ENCODE results near the gene ZMYND10.
"Not testable (repeated sequence)": the region's sequence is repeated elsewhere in the genome, so short reads cannot be mapped to it uniquely, and the experiment has no call there.

ZMYND10 gene

DNA sequence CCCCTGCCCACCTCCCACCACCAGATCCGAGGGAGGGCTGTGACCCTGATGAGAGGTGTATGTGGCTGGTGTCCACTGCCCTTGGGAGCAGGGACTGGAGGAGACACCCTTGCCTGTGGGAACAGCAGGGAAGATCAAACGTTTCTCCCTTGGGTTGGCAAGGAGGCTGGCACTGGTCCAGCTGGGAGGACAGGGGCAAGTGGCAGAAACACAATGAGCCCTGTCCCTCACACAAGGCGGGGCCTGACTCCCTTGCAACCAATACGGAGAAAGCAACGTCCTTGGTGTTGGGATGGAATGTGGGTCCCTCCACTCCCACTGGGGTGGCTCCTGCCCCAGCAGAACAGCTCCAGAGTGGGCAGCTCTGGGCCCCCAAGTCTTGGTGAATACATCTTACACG, 28.2 kb downstream of the ZMYND10 start:
- H3K27ac ChIP-seq (ENCODE audit: low read depth, low read length, severe bottlenecking) = peak overlapping the region; percentile 2
- peaks cover 61% of the 10 kb centered on the region for H3K36me3 ChIP-seq (ENCODE audit: control insufficient read depth, insufficient read depth, low read length)
- H3K4me1 ChIP-seq (ENCODE audit: control insufficient read depth, insufficient read depth, low read length, poor library complexity, severe bottlenecking) = peaks cover 35% of the 10 kb centered on the region
- H3K4me3 ChIP-seq (ENCODE audit: extremely low read depth, insufficient read depth, low read length, poor library complexity, severe bottlenecking) = no peak overlapping the region
- H3K9me3 ChIP-seq (ENCODE audit: control insufficient read depth, low read length) = peaks cover 4% of the 10 kb centered on the region
- 90 to 94% methylated on average over 4 to 5 of the region's 6 CpGs for WGBS, 2 experiments (ENCODE audit: insufficient coverage in 2 of 2)

DNA sequence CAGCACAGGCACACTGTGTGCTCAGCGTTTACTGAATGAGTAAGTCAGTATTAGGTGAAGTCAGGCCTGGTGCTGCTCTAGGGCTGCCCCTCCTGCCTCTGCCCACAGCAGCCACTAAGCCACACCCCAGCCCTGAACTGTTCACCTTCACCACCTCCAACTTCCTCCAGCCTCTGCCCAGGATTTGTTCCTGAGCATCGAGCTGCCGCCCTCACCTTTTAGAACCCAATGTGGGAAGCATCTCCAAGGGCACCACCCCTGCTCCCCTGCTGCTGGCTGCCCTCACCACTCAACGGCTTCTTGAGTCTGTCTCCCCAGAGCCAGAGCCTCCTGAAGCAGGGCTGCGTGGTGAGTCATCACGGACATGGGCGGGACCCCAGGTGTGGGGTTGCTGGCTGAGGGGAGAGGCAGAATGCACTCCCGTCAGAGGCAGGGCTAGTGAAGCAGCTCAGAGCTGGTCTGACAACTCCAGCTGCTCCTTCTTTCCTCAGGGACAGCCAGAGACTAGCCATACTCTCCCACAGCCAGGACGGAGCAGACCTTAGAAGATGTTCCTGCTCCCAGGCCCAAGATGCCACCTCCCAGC, 28.8 kb downstream of the ZMYND10 start:
- WGBS, 2 experiments (ENCODE audit: insufficient coverage in 2 of 2) = 84 to 92% methylated on average over 5 to 8 of the region's 9 CpGs
- H3K9me3 ChIP-seq (ENCODE audit: control insufficient read depth, low read length) = peaks cover 4% of the 10 kb centered on the region
- H3K36me3 ChIP-seq (ENCODE audit: control insufficient read depth, insufficient read depth, low read length) = peaks cover 61% of the 10 kb centered on the region
- H3K4me1 ChIP-seq (ENCODE audit: control insufficient read depth, insufficient read depth, low read length, poor library complexity, severe bottlenecking) = peaks cover 31% of the 10 kb centered on the region
- H3K4me3 ChIP-seq (ENCODE audit: extremely low read depth, insufficient read depth, low read length, poor library complexity, severe bottlenecking) = no peak overlapping the region
- H3K27ac ChIP-seq (ENCODE audit: low read depth, low read length, severe bottlenecking) = peak overlapping the region; percentile 2

DNA sequence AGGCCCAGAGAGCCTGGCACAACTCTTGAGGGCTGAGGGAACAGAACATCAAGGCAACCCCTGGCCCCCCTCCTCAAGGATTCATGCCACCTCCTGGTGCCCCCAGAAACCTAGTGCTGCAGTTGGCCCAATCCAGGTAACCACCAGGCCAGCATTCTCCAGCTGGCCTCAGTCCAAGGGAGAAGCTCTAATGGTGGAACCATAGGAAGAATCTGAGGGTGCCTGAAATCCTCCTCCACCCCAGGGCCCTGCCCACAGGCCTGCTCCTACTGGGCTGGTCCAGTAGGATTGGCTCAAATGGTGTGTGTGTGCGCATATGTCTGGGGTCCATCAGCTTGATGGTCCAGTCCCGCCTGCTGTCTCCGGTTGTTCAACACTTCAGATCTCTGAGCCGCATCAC, 30.7 kb downstream of the ZMYND10 start:
- H3K4me3 ChIP-seq (ENCODE audit: extremely low read depth, insufficient read depth, low read length, poor library complexity, severe bottlenecking) = no peak overlapping the region
- peaks cover 8% of the 10 kb centered on the region for H3K9me3 ChIP-seq (ENCODE audit: control insufficient read depth, low read length)
- peaks cover 55% of the 10 kb centered on the region for H3K36me3 ChIP-seq (ENCODE audit: control insufficient read depth, insufficient read depth, low read length)
- no peak overlapping the region for H3K27ac ChIP-seq (ENCODE audit: low read depth, low read length, severe bottlenecking)
- WGBS, 2 experiments (ENCODE audit: insufficient coverage in 2 of 2) = 93 to 100% methylated on average over 1 to 3 of the region's 4 CpGs
- peaks cover 24% of the 10 kb centered on the region for H3K4me1 ChIP-seq (ENCODE audit: control insufficient read depth, insufficient read depth, low read length, poor library complexity, severe bottlenecking)

DNA sequence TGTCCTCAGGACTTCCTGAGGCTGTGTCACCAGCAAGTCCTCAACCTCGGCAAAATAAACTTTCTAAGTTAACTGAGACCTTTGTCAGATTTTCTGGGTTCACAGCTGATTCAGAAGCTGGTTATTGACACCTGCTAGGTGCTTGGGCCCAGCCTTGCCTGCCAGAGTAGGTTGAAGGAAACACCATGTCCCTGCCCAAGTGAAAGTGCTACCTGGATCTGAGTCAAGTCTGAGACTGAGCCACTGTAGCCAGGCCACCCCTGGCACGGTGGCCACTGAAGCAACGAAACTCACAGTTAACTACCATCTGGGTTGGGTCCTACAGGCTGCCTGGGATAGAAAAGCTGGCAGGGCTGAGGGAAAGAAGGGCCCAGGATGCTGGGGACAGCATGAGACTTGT, 31.2 kb downstream of the ZMYND10 start:
- Histone ChIP-seq H3K4me1 (ENCODE audit: control insufficient read depth, insufficient read depth, low read length, poor library complexity, severe bottlenecking) (peaks cover 22% of the 10 kb centered on the region), H3K27ac (ENCODE audit: low read depth, low read length, severe bottlenecking) (no peak overlapping the region), H3K9me3 (ENCODE audit: control insufficient read depth, low read length) (peaks cover 13% of the 10 kb centered on the region), H3K4me3 (ENCODE audit: extremely low read depth, insufficient read depth, low read length, poor library complexity, severe bottlenecking) (no peak overlapping the region), H3K36me3 (ENCODE audit: control insufficient read depth, insufficient read depth, low read length) (peaks cover 50% of the 10 kb centered on the region)
- 98 to 100% methylated on average over 2 to 3 of the region's 3 CpGs for WGBS, 2 experiments (ENCODE audit: insufficient coverage in 2 of 2)

DNA sequence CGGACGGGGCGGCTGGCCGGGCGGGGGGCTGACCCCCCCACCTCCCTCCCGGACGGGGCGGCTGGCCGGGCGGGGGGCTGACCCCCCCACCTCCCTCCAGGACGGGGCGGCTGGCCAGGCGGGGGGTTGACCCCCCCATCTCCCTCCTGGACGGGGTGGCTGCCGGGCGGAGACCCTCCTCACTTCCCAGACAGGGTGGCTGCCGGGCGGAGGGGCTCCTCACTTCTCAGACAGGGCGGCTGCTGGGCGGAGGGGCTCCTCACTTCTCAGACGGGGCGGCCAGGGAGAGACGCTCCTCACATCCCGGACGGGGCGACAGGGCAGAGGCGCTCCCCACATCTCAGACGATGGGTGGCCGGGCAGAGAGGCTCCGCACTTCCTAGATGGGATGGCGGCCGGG, 33.5 kb downstream of the ZMYND10 start:
- Histone ChIP-seq H3K36me3 (ENCODE audit: control insufficient read depth, insufficient read depth, low read length) (peaks cover 27% of the 10 kb centered on the region), H3K9me3 (ENCODE audit: control insufficient read depth, low read length) (peaks cover 18% of the 10 kb centered on the region)
- H3K4me1 ChIP-seq (ENCODE audit: control insufficient read depth, insufficient read depth, low read length, poor library complexity, severe bottlenecking); H3K4me3 ChIP-seq (ENCODE audit: extremely low read depth, insufficient read depth, low read length, poor library complexity, severe bottlenecking); H3K27ac ChIP-seq (ENCODE audit: low read depth, low read length, severe bottlenecking): not testable (repeated sequence)
- 89 to 95% methylated on average over 5 to 10 of the region's 32 CpGs for WGBS, 2 experiments (ENCODE audit: insufficient coverage in 2 of 2)

DNA sequence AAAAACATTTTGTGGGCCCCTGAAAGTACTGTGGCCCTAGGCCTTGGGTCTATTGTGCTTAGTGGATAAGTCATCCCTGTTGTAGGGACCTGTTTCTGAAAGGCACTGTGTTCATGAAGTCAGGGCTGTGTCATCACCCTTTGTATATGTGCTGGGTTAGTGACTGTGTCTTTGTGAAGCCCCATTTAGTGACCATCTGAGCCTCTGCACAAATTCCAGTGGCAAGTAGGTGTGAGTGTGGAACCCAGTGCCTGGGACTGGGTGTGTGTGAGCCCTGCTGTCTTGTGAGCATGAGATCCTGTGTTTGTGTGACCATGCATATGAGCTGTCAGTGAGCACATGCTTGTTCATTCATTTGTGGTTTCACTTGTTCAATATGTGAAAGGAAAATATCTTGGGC, 40.9 kb downstream of the ZMYND10 start:
- Histone ChIP-seq H3K36me3 (ENCODE audit: control insufficient read depth, insufficient read depth, low read length) (no peaks in the 10 kb centered on the region), H3K4me3 (ENCODE audit: extremely low read depth, insufficient read depth, low read length, poor library complexity, severe bottlenecking) (no peak overlapping the region), H3K27ac (ENCODE audit: low read depth, low read length, severe bottlenecking) (no peak overlapping the region), H3K4me1 (ENCODE audit: control insufficient read depth, insufficient read depth, low read length, poor library complexity, severe bottlenecking) (peaks cover 5% of the 10 kb centered on the region), H3K9me3 (ENCODE audit: control insufficient read depth, low read length) (peaks cover 21% of the 10 kb centered on the region)

DNA sequence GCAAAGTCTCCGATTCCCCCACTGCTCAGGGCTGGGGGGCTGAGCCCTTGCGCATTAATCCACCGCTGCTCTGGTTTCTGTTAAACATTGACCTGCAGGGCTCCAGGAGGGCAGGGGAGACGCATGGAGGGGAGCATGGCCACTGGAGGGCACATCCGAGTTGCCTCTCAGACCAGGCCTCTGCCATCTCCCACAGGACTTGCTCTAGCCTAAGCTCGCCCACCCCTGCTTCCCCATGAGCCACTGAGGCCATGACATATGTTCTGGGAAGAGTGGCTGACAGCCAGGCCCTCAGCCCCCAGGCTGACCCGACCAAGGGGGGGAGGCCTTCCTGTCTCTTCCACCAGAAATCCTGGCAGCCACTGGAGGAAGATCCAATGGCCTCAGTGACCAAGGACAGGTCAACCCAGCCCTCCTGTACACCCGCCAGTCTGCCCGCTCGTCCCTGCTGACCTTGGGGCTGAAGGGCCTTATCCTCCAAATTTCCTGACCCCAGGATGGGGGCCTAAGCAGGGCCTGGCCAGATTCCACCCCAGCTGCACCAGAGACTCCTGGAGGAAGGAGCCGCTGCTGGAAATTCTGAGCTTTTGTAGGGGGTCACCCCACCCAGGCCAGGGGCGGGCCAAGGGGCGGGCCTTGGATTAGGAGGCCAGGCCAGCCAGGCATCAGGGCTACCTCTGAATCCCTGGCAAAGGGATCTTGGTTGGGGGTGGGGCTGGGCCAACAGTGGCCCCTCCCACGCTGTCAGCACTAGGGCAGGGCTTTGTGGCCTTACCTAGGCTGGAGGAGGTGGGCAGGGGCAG, 42.3 kb downstream of the ZMYND10 start, which contains the start of gene HYAL1:
Gene HYAL1 (minus strand): TSS at position 562 of the 803 bp plus-strand sequence. CDS start 618 bp downstream, outside the sequence.
- Histone ChIP-seq H3K36me3 (ENCODE audit: control insufficient read depth, insufficient read depth, low read length) (no peaks in the 10 kb centered on the region), H3K4me3 (ENCODE audit: extremely low read depth, insufficient read depth, low read length, poor library complexity, severe bottlenecking) (no peak within 1 kb of the TSS), H3K4me1 (ENCODE audit: control insufficient read depth, insufficient read depth, low read length, poor library complexity, severe bottlenecking) (peaks cover 5% of the 10 kb centered on the region), H3K27ac (ENCODE audit: low read depth, low read length, severe bottlenecking) (no peak within 1 kb of the TSS), H3K9me3 (ENCODE audit: control insufficient read depth, low read length) (peaks cover 15% of the 10 kb centered on the region)
- 79 to 84% methylated on average over 7 to 12 of the region's 14 CpGs for WGBS, 2 experiments (ENCODE audit: insufficient coverage in 2 of 2)

DNA sequence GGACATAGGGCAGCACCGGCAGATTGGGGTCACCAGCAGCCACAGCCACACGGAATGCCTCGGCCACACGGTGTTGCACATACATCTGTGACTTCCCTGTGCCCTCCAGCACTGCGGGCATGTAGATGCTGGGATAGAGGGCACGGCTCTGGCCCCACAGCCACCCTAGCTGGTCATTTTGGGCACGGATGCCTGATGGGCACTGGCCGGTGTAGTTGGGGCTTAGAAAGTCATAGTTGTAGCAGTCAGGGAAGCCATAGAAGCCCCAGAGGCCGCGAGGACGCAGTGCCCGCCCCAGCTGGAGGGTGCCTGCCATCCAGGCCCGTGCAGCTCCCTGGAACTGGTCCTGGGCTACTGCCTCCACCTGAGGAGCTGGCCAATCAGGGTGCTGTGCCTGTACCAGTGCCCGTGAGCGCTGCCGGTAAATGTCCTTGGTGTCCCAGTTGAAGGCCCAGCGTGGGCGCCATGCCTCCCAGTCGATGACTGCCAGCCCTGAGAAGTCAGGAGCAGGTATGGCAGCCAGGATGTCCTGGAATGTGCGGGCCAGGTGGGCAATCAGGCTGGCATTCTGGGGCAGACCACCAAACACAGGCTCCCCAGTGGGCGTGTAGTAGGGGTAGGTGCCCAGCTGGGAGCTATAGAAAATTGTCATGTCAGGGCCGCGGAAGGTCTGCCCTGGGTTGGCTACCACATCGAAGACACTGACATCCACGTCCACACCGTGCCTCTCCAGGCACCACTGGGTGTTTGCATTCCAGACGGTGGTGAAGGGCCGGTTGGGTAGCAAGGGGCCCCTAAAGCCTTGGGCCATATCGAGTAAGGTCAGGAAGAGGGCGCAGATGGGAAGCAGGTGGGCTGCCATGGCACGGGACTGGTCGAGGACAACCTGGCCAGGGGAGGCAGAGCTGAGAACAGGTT, 43.2 kb downstream of the ZMYND10 start:
- WGBS, 2 experiments (ENCODE audit: insufficient coverage in 2 of 2) = 94 to 96% methylated on average over 31 to 32 of the region's 32 CpGs
- Histone ChIP-seq H3K4me3 (ENCODE audit: extremely low read depth, insufficient read depth, low read length, poor library complexity, severe bottlenecking) (no peak overlapping the region), H3K9me3 (ENCODE audit: control insufficient read depth, low read length) (peaks cover 15% of the 10 kb centered on the region), H3K36me3 (ENCODE audit: control insufficient read depth, insufficient read depth, low read length) (no peaks in the 10 kb centered on the region), H3K4me1 (ENCODE audit: control insufficient read depth, insufficient read depth, low read length, poor library complexity, severe bottlenecking) (peaks cover 5% of the 10 kb centered on the region), H3K27ac (ENCODE audit: low read depth, low read length, severe bottlenecking) (no peak overlapping the region)

DNA sequence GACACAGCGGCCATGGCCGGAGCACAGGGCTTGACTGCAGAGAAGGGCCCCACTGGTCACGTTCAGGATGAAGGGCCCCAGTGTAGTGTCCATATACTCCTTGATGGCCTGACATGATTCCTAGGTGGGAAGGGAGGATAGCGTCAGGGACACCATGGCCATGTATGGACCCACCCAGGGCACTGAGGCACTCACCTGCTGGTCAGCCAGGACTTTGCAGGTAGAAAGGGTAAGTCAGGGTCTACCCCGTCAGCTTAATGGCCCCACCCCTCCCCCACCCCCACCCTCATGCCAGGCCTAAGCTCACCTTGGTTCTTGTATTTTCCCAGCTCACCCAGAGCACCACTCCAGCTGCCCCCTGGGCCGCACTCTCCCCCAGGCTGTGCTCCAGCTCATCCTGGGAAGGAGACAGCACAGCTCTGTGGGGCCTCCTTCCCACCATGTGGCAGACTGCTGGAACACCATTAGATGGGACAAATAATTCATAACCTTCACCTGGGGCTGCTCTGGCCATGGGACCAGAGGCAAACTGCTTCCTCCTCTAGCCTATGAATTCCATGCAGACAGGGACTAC, 44.8 kb downstream of the ZMYND10 start:
- H3K4me1 ChIP-seq (ENCODE audit: control insufficient read depth, insufficient read depth, low read length, poor library complexity, severe bottlenecking) = peaks cover 5% of the 10 kb centered on the region
- H3K9me3 ChIP-seq (ENCODE audit: control insufficient read depth, low read length) = peaks cover 3% of the 10 kb centered on the region
- peak overlapping the region; percentile 78 for H3K27ac ChIP-seq (ENCODE audit: low read depth, low read length, severe bottlenecking)
- peak overlapping the region; percentile 82 for H3K4me3 ChIP-seq (ENCODE audit: extremely low read depth, insufficient read depth, low read length, poor library complexity, severe bottlenecking)
- peaks cover 7% of the 10 kb centered on the region for H3K36me3 ChIP-seq (ENCODE audit: control insufficient read depth, insufficient read depth, low read length)
- WGBS, 2 experiments (ENCODE audit: insufficient coverage in 2 of 2) = 97% methylated on average over 4 to 6 of the region's 6 CpGs

DNA sequence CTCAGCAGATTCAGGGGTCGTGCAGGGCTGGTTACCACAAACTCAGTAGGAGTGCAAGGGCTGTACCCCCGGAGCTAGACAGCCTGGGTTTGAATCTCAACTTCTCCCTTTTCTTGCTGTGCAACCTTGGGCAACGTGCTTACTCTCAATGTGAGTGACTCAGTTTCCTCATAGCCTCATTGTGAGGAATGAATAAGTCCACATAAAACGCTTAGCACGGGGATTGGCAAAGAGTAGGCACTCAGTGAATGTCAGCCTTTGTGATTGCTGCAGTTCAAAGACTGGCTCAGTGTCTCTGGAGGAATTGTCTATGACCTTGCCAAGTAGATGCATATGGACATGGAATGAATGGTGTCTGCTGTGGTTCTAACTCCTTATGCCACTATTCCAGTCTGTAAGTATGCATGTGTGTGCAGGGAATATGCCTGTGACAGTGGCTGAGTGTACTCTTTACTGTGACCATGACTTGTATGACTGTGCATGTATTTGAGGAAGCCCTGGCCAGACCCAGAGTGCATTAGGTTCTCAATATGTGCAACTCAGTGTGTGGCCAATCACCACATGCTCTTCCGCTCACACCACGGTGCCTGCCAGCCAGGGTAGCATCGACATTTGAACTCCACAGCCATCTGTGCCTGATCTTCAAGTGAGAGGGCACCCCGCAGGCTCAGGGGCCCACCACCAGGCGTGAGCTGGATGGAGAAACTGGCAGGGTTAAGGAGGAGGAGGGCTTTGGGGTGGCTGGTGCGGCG, 45.4 kb downstream of the ZMYND10 start:
- Histone ChIP-seq H3K4me1 (ENCODE audit: control insufficient read depth, insufficient read depth, low read length, poor library complexity, severe bottlenecking) (peaks cover 5% of the 10 kb centered on the region), H3K36me3 (ENCODE audit: control insufficient read depth, insufficient read depth, low read length) (peaks cover 7% of the 10 kb centered on the region), H3K27ac (ENCODE audit: low read depth, low read length, severe bottlenecking) (peak overlapping the region; percentile 78), H3K4me3 (ENCODE audit: extremely low read depth, insufficient read depth, low read length, poor library complexity, severe bottlenecking) (peak overlapping the region; percentile 82), H3K9me3 (ENCODE audit: control insufficient read depth, low read length) (peaks cover 3% of the 10 kb centered on the region)
- 78% methylated on average over 12 of the region's 12 CpGs for WGBS, 2 experiments (ENCODE audit: insufficient coverage in 2 of 2)

Measured in mesodermal cell (in vitro differentiated cells).